RWPE2 (cell line): ENCODE data around the gene FATE1.

Experiments used
- ATAC-seq: fragments of 200-7000 bp; cut with Tn5 transposase; 3 replicates; pipeline ENCODE4 v1.9.1; 2021; ENCODE audit warnings: low read depth
- DNase-seq: peaks from one replicate; pipeline ENCODE4 v3.0.0-alpha.2; 2020; ENCODE audit warnings: low spot score
- H3K27ac ChIP-seq: fragments of 450-650 bp; 2 replicates; pipeline ENCODE4 v1.5.1; 2017; ENCODE audit warnings: mild to moderate bottlenecking; ENCODE audit not compliant: poor library complexity, severe bottlenecking
- H3K27me3 ChIP-seq: fragments of 250-450 bp; sonication (Bioruptor Pico); 2 replicates; pipeline ENCODE4 v1.5.1; 2021; ENCODE audit warnings: mild to moderate bottlenecking, moderate library complexity; ENCODE audit not compliant: insufficient read depth, poor library complexity, severe bottlenecking
- H3K36me3 ChIP-seq: fragments of 250-450 bp; sonication (Bioruptor Pico); 2 replicates; pipeline ENCODE4 v1.5.1; 2020; ENCODE audit warnings: low read depth, mild to moderate bottlenecking, moderate library complexity
- H3K4me1 ChIP-seq: fragments of 250-450 bp; sonication (Bioruptor Pico); 2 replicates; pipeline ENCODE4 v1.5.1; 2021; ENCODE audit warnings: mild to moderate bottlenecking, moderate library complexity; ENCODE audit not compliant: insufficient read depth, poor library complexity, severe bottlenecking
- H3K4me3 ChIP-seq: fragments of 250-450 bp; sonication (Bioruptor Pico); 2 replicates; pipeline ENCODE4 v1.5.1; 2021; ENCODE audit warnings: mild to moderate bottlenecking, moderate library complexity; ENCODE audit not compliant: severe bottlenecking
- H3K9me3 ChIP-seq: fragments of 250-450 bp; sonication (Bioruptor Pico); 2 replicates; pipeline ENCODE4 v1.5.1; 2021; ENCODE audit warnings: mild to moderate bottlenecking, moderate library complexity; ENCODE audit not compliant: severe bottlenecking
- TF ChIP-seq, protein P1 (sequence below): fragments of 450-650 bp; IDR thresholded peaks from one replicate; pipeline ENCODE4 v1.5.1; 2017; ENCODE audit warnings: mild to moderate bottlenecking, moderate library complexity; ENCODE audit not compliant: poor library complexity, severe bottlenecking

The FATE1 gene

DNA sequence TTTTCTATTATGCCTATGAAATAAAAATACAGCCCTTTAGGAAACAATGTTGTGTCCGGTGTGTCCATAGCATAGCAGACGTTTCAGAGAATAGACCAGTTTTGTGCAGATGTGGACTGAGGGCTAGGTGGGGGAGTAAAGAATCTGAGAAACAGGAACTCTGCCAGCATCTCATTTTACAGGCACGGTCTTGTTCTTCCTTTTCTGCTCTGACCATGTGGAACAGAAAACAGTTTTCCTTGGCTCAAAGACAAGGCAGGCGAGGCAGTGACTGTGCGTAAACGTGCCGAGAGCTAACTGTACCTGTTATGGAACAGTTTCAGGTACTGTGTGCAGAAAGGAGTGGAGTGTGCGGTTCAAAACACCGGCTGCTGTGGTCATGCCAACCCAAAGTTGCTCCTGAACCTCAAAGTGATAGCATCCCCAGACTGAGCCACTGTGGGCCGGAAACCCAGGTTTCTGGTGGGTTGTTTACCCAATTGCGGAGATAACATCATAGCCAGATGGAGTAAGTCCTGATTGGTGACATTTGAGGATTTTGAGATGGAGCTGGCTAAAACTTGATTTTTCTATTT, 38.9 kb downstream of the FATE1 start:
- TF ChIP-seq, protein P1, sequence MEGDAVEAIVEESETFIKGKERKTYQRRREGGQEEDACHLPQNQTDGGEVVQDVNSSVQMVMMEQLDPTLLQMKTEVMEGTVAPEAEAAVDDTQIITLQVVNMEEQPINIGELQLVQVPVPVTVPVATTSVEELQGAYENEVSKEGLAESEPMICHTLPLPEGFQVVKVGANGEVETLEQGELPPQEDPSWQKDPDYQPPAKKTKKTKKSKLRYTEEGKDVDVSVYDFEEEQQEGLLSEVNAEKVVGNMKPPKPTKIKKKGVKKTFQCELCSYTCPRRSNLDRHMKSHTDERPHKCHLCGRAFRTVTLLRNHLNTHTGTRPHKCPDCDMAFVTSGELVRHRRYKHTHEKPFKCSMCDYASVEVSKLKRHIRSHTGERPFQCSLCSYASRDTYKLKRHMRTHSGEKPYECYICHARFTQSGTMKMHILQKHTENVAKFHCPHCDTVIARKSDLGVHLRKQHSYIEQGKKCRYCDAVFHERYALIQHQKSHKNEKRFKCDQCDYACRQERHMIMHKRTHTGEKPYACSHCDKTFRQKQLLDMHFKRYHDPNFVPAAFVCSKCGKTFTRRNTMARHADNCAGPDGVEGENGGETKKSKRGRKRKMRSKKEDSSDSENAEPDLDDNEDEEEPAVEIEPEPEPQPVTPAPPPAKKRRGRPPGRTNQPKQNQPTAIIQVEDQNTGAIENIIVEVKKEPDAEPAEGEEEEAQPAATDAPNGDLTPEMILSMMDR, result no peak
- Histone ChIP-seq H3K27me3 (no peaks in the 10 kb centered on the region), H3K9me3 (peaks cover 2% of the 10 kb centered on the region), H3K4me1 (peaks cover 12% of the 10 kb centered on the region), H3K27ac (peak overlapping the region; percentile 69), H3K4me3 (no peak overlapping the region), H3K36me3 (no peaks in the 10 kb centered on the region)
- ATAC-seq, result peak; percentile 29
- DNase-seq, result no peak

DNA sequence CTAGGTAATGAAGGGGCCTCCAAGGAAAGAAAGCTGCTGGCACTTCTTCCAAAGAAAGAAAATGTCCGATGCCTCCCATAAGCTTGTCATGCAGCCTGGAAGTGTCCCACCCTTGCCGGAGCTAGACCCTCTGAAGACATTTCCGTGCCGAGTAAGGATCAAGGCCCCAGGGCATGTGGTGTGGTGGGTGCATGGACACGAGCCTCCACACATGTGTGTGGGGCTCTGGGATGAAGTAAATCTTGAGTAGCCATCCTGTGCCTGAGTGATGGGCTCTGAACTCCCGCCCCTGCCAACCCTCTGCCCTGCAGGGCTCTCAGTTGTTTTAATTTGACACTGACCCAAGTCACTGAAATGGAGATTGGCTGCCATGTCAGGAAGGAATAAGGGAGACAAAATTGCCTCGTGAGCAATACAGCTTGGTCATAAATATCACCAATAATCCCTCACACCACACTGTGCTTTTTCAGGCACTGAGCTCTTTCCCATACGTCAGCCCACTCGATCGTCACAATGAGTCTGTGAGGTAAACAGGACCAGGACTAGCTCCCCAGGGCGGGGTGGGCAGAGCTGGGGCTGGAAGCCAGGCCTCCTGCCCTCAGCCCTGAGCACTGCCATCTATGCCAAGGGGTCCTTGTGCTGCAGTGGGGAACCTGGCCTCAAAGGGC, 43.3 kb downstream of the FATE1 start:
- ATAC-seq, result no peak
- Histone ChIP-seq H3K4me3 (no peak overlapping the region), H3K4me1 (peaks cover 7% of the 10 kb centered on the region), H3K36me3 (no peaks in the 10 kb centered on the region), H3K9me3 (peaks cover 2% of the 10 kb centered on the region), H3K27ac (no peak overlapping the region), H3K27me3 (no peaks in the 10 kb centered on the region)
- TF ChIP-seq, protein P1, result no peak
- DNase-seq, result no peak

DNA sequence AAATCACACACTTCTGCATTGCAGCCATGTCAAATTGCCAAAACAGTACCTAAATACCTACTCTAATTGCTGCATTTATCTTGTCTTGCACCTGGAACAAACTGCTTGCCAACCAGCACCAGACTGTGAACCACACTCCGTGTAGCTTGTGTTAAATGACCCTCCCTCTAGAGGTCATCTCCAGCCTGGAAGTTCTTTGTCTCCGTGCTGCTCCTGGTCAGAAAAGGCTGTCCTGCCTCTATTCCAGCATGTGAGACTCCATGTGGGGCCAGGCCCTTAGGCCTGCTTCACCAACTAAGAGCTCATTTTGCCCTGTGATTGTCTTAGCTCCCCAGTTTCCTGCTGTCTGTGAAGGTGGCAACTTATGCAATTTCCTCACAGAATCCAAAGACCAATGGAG, 47.0 kb downstream of the FATE1 start:
- H3K27me3 ChIP-seq, result no peaks in the 10 kb centered on the region
- H3K36me3 ChIP-seq, result no peaks in the 10 kb centered on the region
- ATAC-seq, result no peak
- TF ChIP-seq, protein P1, result no peak
- H3K4me3 ChIP-seq, result no peak overlapping the region
- no peaks in the 10 kb centered on the region for H3K9me3 ChIP-seq
- H3K4me1 ChIP-seq, result no peaks in the 10 kb centered on the region
- no peak for DNase-seq
- no peak overlapping the region for H3K27ac ChIP-seq

DNA sequence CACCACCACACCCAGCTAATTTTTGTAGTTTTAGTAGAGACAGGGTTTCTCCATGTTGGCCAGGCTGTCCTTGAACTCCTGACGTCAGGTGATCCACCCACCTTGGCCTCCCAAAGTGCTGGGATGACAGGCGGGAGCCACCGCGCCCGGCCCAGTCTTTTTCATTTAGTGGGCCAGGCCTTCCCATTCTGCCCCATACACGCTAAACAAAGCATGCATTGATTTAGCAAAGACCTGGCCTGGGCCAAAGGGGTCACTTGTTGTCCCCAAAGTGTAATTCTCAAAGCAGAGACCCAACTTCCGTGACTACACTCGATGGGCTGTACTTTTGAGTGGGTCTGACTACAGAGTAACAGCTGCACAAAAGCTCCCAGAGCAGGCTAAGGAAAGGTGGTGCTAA, 47.9 kb downstream of the FATE1 start:
- H3K9me3 ChIP-seq, result no peaks in the 10 kb centered on the region
- H3K36me3 ChIP-seq, result no peaks in the 10 kb centered on the region
- no peaks in the 10 kb centered on the region for H3K4me1 ChIP-seq
- no peaks in the 10 kb centered on the region for H3K27me3 ChIP-seq
- no peak overlapping the region for H3K4me3 ChIP-seq
- ATAC-seq, result no peak
- TF ChIP-seq, protein P1, result no peak
- no peak for DNase-seq
- H3K27ac ChIP-seq, result no peak overlapping the region

DNA sequence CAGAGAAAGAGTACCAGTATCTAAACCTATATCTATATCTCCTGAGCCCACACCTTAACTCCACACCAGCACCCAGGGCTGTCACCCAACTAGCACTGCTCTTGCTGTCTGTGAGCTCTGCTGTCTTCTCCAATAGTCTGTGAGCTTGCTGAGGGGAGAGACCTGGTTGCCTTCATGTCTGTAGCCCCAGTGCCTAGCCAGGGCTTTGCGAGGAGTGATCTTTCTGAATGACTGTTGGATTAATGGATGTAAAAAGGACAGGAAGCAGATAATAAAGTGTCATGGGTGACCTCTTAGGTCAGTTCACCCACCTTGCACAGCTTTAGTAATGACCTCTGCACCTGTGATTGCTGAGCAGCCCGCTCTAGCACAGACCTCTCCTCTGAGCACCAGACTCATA, 49.2 kb downstream of the FATE1 start:
- H3K36me3 ChIP-seq, result no peaks in the 10 kb centered on the region
- no peaks in the 10 kb centered on the region for H3K4me1 ChIP-seq
- H3K27me3 ChIP-seq, result no peaks in the 10 kb centered on the region
- TF ChIP-seq, protein P1, result no peak
- no peaks in the 10 kb centered on the region for H3K9me3 ChIP-seq
- no peak overlapping the region for H3K4me3 ChIP-seq
- no peak for ATAC-seq
- DNase-seq, result no peak
- H3K27ac ChIP-seq, result no peak overlapping the region
